Motor neuron (in vitro differentiated cells): ENCODE results near the gene JMJD6. TPM values are rescaled to one million over a fixed set of nuclear protein-coding genes. Genes with fewer than 3 reads are reported as not detected.
A peak's percentile ranks its signal among the peaks of the same experiment; 100 is the strongest.
"Not testable (repeated sequence)": the region's sequence is repeated elsewhere in the genome, so short reads cannot be mapped to it uniquely, and the experiment has no call there.

Experiments used
- ATAC-seq, 8 experiments: fragments of 200-7000 bp; cut with Tn5 transposase; replicated peaks in 6 of 8; 2 replicates each; pipeline ENCODE4 v1.8.0; 2021; ENCODE audit warnings: mild to moderate bottlenecking in 8 of 8, moderate library complexity in 8 of 8
- H3K27ac ChIP-seq, 2 donors: fragments of 250-450 bp; sonication (Bioruptor Pico); 2 replicates each; pipeline ENCODE4 v1.9.0; 2021; ENCODE audit warnings: antibody characterized with exemption in 2 of 2, mild to moderate bottlenecking in 2 of 2, moderate library complexity in 1 of 2
- H3K4me1 ChIP-seq, 2 donors: fragments of 250-450 bp; sonication (Bioruptor Pico); replicated peaks in 1 of 2; 2 replicates each; pipeline ENCODE4 v1.6.1; 2021; ENCODE audit warnings: antibody characterized with exemption in 2 of 2, mild to moderate bottlenecking in 2 of 2, moderate library complexity in 1 of 2
- H3K4me3 ChIP-seq, 5 donors: fragments of 250-450 bp; sonication (Bioruptor Pico); 2 replicates each; pipeline ENCODE4 v1.9.0; 2021; ENCODE audit warnings: antibody characterized with exemption in 5 of 5, mild to moderate bottlenecking in 5 of 5, moderate library complexity in 4 of 5
- WGBS, 10 experiments: fragments of 450-650 bp; shearing (Covaris generic); methylation state at CpG; one replicate each; pipeline ENCODE4 v1.0.0; 2022; 5-methylcytosine and 5-hydroxymethylcytosine counted together
- in situ Hi-C, 9 experiments: fragments of 400-800 bp; cut with MboI; loops; one replicate each; pipeline ENCODE4 v1.15.0; 2021; ENCODE audit warnings: low sequenced_read_pairs in 9 of 9, low pct_unique_long_range_greater_than_20kb in 2 of 9; ENCODE audit not compliant: unreplicated experiment in 9 of 9
- total RNA-seq, 8 experiments: library from RNA; unstranded; fragments of 300-600 nt; gene quantifications; 2 replicates each; pipeline versions ENCODE4 v1.2.3 to v1.2.4, GENCODE V29; 2022

JMJD6 gene
- total RNA-seq, 8 experiments from 2014 or later, result 20.8 to 45.5 (median 26.5) TPM

DNA sequence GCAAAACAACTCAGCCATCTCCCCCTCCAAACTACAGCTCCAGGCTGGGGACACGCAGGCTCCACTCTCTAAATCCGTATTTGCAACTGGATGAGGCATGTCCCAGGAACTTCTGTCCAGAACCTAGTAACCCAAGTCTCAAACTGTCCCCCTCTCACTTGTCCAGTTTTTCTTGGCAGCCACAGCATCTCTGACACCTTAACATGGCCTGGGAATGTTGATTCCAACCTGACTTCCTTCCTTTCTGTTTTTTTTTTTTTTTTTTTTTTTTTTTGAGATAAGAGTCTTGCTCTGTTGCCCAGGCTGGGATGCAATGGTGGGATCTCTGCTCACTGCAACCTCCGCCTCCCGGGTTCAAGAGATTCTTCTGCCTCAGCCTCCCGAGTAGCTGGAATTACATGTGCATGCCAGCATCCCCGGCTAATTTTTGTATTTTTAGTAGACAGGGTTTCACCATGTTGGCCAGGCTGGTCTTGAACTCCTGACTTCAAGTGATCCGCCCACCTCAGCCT, 27.9 kb downstream of the JMJD6 start:
- WGBS, 10 experiments, result 67 to 100% (median 88%) methylated on average over 1 to 4 of the region's 7 CpGs; no CpG with 5 or more reads in 6 of the 10 experiments
- in situ Hi-C loops, H3K4me3 ChIP-seq, ATAC-seq: not testable (repeated sequence)
- H3K27ac ChIP-seq, result peak overlapping the region; percentile 89 to 96
- H3K4me1 ChIP-seq, result peaks cover 47 to 55% of the 10 kb centered on the region in 2 donors

DNA sequence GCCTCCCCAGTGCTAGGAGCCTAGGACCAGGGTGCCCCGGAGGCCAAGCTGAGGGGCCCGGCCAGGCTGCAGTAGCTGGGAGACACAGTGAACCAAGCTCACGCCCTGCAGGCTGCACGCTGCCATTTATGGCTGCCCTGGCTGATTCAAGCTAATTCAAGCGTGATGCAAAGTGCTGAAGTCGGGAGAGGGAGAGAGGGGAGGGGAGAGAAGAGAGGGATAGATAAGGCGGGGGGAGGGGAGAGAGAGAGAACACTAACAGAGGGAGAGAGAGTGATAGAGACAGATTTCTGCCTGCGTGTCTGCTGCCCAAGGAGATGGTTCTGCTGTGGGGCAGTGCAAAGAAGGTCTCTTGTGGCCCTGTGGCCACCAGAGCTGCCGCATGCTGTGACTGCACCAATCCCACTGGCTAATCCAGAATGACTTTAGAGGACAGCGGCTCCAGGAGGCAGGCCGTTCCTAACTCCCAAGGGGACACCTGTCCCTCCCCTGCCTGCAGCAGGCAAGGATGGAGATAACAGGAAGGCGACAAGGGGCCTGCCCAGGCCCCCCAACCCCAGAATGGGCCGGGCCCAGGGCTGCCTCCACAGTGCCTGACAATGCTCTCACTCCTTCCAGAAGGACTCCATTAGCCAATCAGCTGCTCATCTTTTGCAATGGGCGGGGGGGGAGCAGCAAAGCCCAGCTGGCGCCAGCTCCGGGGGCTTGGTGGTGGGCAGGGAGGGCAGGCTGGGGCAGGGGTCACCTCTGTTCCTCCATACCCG, 28.5 kb downstream of the JMJD6 start:
- Histone ChIP-seq H3K4me3 (peak overlapping the region in 1 of 5 donors; percentile 5), H3K4me1 (peaks cover 42 to 53% of the 10 kb centered on the region in 2 donors), H3K27ac (peak overlapping the region; percentile 89 to 96)
- 0% methylated on average over 4 of the region's 17 CpGs; no CpG with 5 or more reads in 9 of the 10 experiments for WGBS, 10 experiments
- peak; percentile 2 to 66 (median 58) for ATAC-seq
- in situ Hi-C loops, result no loop called here

DNA sequence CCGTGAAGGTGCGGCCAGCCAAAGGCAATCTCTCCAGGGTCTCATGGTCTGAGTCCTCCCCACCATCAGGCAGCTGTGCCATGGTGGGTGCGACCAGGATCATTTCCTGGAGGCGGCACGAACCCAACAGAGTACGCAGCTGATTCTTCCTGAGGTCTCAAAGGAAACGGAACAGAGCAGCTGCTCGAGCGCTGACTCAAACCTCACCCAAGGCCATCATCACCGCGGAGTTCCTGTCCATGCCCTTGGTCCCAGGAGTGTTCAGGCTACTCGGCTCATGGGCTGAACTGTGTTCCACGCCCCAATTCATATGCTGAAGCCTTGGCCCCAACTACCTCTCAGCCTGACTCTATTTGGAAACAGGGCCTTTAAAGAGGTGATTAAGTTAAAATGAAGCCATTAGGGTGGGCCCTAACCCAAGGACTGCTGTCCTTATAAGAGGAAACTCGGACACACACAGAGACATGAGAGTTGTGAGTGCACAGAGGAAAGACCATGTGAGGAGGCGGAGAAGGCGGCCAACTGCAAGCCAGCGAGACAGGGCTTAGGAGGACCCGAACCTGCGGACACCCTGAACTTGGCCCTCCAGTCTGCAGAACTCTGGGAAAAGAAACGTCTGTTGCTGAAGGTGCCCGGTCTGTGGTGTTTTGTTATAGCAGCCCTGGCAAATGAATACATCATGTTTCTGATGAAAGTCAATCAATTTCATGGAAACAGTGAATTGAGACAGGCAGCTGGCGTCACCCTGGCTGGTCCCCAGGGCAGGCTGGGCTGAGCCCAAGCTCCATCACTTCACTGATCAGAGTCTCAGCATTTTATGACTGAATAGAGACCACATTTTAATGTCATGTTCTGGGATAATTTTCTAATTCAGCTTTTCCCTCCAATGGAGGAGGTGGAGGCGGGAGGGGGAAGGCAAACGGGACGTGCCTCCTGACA, 29.4 kb downstream of the JMJD6 start:
- Histone ChIP-seq H3K4me3 (peak overlapping the region in 1 of 5 donors; percentile 5), H3K27ac (peak overlapping the region; percentile 89 to 96), H3K4me1 (peaks cover 40 to 52% of the 10 kb centered on the region in 2 donors)
- WGBS, 10 experiments, result 47 to 90% (median 77%) methylated on average over 2 to 16 of the region's 25 CpGs
- in situ Hi-C loops, result no loop called here
- peak in 7 of 8 experiments; percentile 2 to 61 (median 19) for ATAC-seq

DNA sequence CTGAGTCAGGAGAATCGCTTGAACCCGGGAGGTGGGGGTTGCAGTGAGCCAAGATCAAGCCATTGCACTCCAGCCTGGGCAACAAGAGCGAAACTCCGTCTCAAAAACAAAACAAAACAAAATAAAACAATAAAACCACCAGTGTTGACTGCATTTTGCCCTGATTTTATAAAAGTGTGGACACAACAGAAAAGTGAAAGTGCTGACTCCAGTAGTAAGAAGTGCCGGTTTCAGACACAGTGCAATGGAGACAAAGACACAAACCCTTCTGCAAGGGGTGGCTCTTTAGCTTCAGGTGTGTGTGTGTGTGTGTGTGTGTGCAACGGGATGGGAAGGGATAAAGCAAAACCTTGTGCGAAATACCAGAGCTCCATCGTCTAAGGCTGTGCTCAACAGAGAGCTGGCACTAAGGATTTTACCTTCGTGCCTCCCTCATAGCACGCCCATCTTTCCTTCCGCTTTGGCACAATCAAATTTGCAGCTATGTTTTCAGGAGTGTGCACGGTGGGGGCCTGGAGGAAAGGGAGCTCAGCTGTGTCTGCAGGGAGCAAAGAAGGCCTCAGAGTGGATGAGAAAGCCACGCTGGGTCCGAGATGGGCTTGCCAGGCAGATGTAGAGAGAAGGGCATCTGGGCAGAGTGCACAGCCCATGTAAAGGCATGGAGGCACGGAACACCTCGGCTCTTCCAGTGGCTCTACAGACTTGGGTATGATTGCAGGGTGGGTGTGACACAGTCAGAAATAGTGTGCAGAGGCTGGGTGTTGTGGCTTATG, 31.2 kb downstream of the JMJD6 start:
- Histone ChIP-seq H3K27ac (no peak overlapping the region), H3K4me1 (peaks cover 25 to 36% of the 10 kb centered on the region in 2 donors), H3K4me3 (no peak overlapping the region)
- WGBS, 10 experiments, result 73 to 96% (median 94%) methylated on average over 5 to 9 of the region's 16 CpGs; no CpG with 5 or more reads in 2 of the 10 experiments
- peak in 1 of 8 experiments; percentile 26 for ATAC-seq
- in situ Hi-C loops, result no loop called here

DNA sequence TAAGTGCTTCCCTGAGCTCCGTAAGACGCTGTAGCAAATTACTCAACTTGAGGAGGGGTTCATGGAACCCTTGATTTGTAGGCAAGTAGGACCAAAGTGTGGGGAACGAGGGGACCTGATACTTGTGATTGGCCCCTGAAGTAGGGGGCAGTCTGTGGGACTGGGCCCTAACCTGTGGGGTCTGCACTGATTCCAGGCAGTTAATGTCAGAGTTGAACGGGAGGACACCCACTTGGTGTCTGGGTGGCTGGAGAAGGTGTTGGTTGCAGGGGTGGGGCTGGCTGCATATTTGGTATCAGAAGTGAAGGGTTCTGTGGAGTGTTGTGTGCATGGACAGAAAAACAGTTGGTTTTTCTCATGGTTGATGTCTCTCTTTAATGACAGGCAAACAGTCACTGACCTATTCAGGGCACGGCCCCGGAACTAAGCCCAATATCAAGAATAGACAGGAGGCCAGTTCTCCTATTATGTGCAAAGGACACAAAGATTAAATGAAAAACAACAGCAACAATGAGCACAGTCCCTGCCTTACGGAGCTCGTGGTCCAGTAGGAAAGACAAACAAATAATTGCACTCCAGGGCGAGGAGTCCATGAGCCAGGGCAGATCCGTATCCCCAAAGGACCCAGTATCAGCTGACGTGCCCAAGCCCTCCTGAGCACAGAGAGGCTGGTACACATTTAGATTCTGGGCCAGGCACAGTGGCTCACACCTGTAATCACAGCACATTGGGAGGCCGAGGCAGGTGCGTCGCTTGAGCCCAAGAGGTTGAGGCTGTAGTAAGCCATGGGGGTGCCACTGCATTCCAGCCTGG, 34.8 kb downstream of the JMJD6 start:
- ATAC-seq, result no peak
- in situ Hi-C loops, result no loop called here
- H3K27ac ChIP-seq, result no peak overlapping the region
- H3K4me3 ChIP-seq, result no peak overlapping the region
- H3K4me1 ChIP-seq, result peaks cover 8 to 12% of the 10 kb centered on the region in 2 donors
- WGBS, 10 experiments, result 83 to 98% (median 90%) methylated on average over 2 to 10 of the region's 14 CpGs; no CpG with 5 or more reads in 2 of the 10 experiments

DNA sequence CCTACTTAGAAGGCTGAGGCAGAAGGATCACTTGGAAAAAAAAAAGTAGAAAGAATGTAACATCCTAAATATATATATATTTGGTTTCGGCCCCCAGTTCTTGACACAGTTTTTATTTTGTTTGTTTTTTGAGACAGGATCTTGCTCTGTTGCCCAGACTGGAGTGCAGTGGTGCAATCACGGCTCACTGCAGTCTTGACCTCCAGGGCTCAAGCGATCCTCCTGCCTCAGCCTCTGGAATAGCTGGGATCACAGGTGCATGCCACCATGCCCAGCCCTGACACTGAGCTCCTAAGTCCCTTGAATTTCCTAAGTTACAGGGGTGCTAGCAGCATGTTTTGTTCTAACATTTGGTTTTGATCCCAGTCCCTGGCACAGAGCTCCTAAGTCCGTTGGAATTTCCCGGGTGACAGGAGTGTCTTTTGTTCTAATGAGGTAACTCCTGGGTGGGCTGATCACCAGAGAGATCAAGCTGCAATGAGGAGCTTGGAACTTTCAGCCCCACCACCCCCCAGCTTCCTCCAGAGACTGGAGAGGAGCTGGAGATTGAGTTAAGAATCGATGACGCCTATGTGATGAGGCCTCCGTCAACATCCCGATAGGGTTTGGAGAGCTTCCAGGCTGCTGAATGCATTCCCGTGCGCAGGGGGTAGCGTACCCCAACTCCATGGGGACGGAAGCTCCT, 35.7 kb downstream of the JMJD6 start:
- ATAC-seq, result peak in 1 of 8 experiments; percentile 21
- Histone ChIP-seq H3K27ac (no peak overlapping the region), H3K4me3 (no peak overlapping the region), H3K4me1 (peaks cover 13 to 18% of the 10 kb centered on the region in 2 donors)
- in situ Hi-C loops, result no loop called here
- 66 to 100% (median 92%) methylated on average over 1 to 6 of the region's 13 CpGs for WGBS, 10 experiments

DNA sequence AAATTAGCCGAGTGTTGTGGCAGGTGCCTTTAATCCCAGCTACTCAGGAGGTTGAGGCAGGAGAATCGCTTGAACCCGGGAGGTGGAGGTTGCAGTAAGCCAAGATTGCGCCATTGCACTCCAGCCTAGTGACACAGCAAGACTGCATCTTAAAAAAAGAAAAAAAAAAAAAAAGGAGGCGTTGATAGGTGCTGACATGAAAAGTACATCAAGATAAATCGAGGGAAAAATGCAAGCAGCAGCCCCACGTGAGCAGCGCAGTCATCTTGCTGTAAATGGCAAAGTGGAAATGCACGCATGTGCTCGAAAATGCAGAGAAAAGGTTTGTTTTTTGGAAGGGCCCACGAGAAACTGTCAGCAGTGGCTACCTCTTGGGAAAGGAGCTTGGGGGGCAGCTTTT, 36.5 kb downstream of the JMJD6 start:
- H3K27ac ChIP-seq, result no peak overlapping the region
- no peak overlapping the region for H3K4me3 ChIP-seq
- H3K4me1 ChIP-seq, result peaks cover 13 to 18% of the 10 kb centered on the region in 2 donors
- 83 to 100% (median 91%) methylated on average over 1 to 10 of the region's 11 CpGs for WGBS, 10 experiments
- ATAC-seq, result no peak
- in situ Hi-C loops, result no loop called here

DNA sequence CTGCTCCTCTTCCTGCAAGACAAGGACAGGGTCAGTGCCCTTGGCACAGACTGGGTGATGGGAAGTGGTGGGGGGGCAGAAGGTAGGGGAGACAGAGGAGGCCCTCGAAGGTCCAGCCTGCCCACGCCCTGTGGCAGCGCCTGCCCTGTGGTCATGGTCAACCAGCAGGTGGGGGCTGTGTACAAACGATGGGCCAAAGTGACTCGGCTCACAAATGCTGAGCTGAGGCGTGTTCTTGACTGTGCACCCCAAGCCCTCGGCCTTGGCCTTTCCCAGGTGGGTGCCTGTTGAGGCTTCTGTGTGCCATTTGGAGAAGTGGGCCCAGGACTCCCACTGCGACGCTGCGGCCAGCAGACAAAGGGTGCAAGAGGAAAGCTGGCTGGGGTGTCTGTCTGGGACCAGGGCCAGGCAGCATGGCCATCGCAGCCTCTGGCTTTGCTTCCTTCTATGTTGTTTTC, 38.2 kb downstream of the JMJD6 start:
- ATAC-seq, result peak in 2 of 8 experiments; percentile 16 to 48
- peaks cover 20 to 26% of the 10 kb centered on the region in 2 donors for H3K4me1 ChIP-seq
- in situ Hi-C loops, result no loop called here
- no peak overlapping the region for H3K27ac ChIP-seq
- 20 to 100% (median 100%) methylated on average over 1 to 4 of the region's 11 CpGs; no CpG with 5 or more reads in 6 of the 10 experiments for WGBS, 10 experiments
- no peak overlapping the region for H3K4me3 ChIP-seq

DNA sequence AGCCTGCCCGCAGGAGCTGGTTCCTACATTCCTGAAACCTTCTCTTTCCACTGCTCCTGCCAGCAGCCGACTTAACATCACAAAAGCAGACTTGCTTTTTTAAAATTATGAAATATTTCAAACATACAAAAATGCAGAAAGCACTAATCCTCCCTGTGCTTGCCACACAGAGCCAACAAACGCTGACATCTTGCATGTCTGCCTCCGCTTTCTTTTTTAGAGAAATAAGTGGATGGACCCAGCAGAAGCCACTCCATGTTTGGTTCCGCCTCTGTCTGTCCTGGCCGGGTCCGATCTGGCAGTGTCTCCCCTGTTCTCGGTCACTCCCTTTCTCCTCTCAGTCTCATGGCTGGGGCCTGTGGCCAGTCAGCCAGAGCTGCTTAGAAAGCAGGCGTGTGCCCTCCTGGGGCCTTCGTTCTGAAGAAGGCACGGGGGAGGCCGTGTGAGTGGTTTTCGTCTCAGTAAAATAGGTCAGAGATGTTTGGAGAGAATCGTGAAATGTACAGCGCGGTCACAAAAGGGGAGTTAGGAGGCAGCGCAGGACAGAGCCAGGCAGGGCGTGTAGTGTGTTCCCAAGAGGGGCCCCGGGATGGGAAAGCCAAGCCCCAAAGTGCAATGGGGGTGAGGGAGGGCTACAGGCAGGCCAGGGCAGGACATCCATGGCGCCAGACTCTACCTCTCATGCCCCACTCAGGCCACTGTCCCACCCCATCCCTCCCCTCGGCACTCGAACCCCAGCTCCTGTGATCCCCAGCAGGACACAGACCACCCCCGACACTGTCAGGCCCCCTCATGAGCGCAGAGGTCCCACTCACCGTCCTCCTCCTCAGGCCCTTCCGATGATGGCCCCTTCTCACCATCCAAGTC, 38.9 kb downstream of the JMJD6 start:
- peak overlapping the region; percentile 15 to 61 for H3K27ac ChIP-seq
- H3K4me3 ChIP-seq, result no peak overlapping the region
- in situ Hi-C loops, result no loop called here
- H3K4me1 ChIP-seq, result peaks cover 24 to 33% of the 10 kb centered on the region in 2 donors
- ATAC-seq, result peak in 2 of 8 experiments; percentile 28 to 39
- WGBS, 10 experiments, result 32 to 80% (median 71%) methylated on average over 2 to 14 of the region's 26 CpGs; no CpG with 5 or more reads in 4 of the 10 experiments

DNA sequence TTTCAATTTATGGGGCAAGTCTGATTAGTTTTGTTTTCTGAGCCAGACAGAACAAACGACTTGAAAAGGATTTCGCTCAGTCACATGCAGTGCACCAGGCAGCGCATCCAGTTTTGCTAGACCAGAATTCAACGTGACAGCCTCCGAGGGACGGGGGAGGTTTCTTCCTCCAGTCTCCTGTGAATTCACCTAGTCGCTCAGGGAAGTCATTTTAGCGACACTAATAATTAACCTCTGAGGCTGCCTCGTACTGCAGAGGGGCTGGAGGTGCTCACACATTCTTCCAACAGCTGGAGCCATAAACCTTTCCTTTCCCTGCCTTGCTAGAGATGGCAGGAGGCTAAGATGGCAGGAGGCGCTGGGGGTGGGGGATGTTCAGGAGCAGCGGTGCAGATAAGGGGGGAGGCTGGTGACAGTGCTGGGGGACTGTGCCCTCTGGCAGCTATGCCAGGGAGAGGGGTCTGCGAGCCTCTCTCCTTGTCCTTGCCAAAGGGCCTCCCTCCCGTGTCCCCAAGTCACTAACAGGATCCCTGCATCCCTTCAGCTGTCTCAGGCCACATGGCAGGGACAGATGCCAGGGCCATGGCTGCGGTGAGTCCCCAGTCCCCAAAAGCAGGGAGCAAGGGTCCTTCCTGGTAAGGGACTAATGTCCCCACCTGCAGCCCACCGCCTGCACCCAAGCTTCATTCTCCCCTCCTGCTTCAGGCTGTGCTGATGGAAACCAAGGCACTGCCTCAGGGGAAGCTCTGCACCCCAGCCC, 39.7 kb downstream of the JMJD6 start:
- 9 to 80% (median 35%) methylated on average over 1 to 7 of the region's 15 CpGs; no CpG with 5 or more reads in 2 of the 10 experiments for WGBS, 10 experiments
- Histone ChIP-seq H3K4me3 (no peak overlapping the region), H3K4me1 (peaks cover 26 to 41% of the 10 kb centered on the region in 2 donors), H3K27ac (peak overlapping the region; percentile 15 to 61)
- peak in 5 of 8 experiments; percentile 7 to 74 (median 43) for ATAC-seq
- in situ Hi-C loops, result no loop called here
